ENCODE data around the gene PCDHGC4. TPM values are rescaled to one million over a fixed set of nuclear protein-coding genes. Genes with fewer than 3 reads are reported as not detected.

PCDHGC4 gene
- total RNA-seq, 1 experiment from 2014 or later: 4.3 TPM

DNA sequence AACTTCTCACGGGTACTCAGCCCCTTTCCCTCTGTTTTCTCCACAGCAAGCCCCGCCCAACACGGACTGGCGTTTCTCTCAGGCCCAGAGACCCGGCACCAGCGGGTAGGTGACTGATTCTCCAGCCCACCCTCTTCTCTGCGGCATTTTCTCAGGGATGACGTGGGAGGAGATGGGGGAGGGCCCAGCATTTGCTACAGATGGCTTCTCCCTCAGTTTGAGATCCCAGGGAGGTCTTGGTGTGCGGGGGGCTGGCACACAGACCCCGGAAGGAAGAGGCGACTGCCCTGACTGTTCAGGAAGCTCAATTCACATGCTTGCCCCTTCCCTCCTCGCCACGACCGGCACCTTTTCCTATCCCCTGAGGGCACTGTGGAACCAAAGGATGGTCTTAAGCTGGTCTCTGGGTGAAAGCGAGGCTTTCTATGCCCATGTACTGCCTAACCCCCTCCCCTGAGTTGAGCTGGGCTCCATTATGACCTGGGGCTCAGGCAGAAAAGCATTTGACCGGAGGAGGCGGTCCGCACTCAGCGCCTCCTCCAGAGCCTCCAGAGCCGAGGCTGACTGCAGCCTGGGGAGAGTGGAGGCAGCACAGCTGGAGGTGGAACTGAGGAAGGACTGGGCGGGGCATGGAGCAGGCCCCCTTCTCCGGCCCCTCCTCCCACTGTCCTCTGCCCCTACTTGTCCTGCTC is 10.1 kb downstream of the PCDHGC4 start:
- Mint-ChIP-seq H3K4me1 (peaks cover 27 to 28% of the 10 kb centered on the region in 2 experiments), H3K4me3 (peak overlapping the region; percentile 41 to 71), H3K9me3 (no peaks in the 10 kb centered on the region), H3K27me3 (ENCODE audit: low read depth) (peaks cover 2% of the 10 kb centered on the region; the same call in 1 of the 2 replicates), H3K36me3 (ENCODE audit: insufficient read depth in 1 of 3, low read depth in 3 of 3) (peaks cover 8 to 18% (median 18%) of the 10 kb centered on the region in 3 experiments; a peak in 6 of 7 replicates), H3K27ac (peak overlapping the region; percentile 71 to 82 (median 82); a peak in 6 of 7 replicates)
- no peak overlapping the region for H2AFZ ChIP-seq (ENCODE audit: low read length)
- no peak overlapping the region for H4K91ac ChIP-seq (ENCODE audit: insufficient read length, low read depth, low read length)
- peaks cover 14% of the 10 kb centered on the region for H3K4me1 ChIP-seq (ENCODE audit: insufficient read depth, low read length)
- H3K14ac ChIP-seq (ENCODE audit: insufficient read depth, low read length): 0 out of 2 replicates have a peak overlapping the region, but pooled peaks have one; percentile 30
- H3K27me3 ChIP-seq (ENCODE audit: insufficient read depth, low read length): peaks cover 4% of the 10 kb centered on the region; the same call in 1 of the 2 replicates
- H3K79me1 ChIP-seq (ENCODE audit: insufficient read depth, low read depth, low read length, poor library complexity, severe bottlenecking): no peaks in the 10 kb centered on the region
- H4K5ac ChIP-seq (ENCODE audit: insufficient read length, low read depth, low read length): no peak overlapping the region
- no peaks in the 10 kb centered on the region for H3K9me3 ChIP-seq (ENCODE audit: control insufficient read depth, low read depth, low read length)
- no peak overlapping the region for H3T11ph ChIP-seq (ENCODE audit: low read length)
- H4K8ac ChIP-seq (replicated peaks; ENCODE audit: insufficient read length, low read depth, low read length): no peak overlapping the region
- no peak overlapping the region for H2BK12ac ChIP-seq (ENCODE audit: insufficient read length, low read depth, low read length)
- TF ChIP-seq, protein P1, sequence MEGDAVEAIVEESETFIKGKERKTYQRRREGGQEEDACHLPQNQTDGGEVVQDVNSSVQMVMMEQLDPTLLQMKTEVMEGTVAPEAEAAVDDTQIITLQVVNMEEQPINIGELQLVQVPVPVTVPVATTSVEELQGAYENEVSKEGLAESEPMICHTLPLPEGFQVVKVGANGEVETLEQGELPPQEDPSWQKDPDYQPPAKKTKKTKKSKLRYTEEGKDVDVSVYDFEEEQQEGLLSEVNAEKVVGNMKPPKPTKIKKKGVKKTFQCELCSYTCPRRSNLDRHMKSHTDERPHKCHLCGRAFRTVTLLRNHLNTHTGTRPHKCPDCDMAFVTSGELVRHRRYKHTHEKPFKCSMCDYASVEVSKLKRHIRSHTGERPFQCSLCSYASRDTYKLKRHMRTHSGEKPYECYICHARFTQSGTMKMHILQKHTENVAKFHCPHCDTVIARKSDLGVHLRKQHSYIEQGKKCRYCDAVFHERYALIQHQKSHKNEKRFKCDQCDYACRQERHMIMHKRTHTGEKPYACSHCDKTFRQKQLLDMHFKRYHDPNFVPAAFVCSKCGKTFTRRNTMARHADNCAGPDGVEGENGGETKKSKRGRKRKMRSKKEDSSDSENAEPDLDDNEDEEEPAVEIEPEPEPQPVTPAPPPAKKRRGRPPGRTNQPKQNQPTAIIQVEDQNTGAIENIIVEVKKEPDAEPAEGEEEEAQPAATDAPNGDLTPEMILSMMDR (conservative IDR thresholded peaks at IDR 0.05): no peak
- H2BK15ac ChIP-seq (ENCODE audit: low read depth, low read length): no peak overlapping the region
- H3K18ac ChIP-seq (ENCODE audit: insufficient read length, low read depth, low read length): no peak overlapping the region
- H3K56ac ChIP-seq (ENCODE audit: insufficient read length, low read depth, low read length): no peak overlapping the region
- peaks cover 14% of the 10 kb centered on the region for H3K23me2 ChIP-seq (ENCODE audit: insufficient read length, low read depth, low read length, poor library complexity, severe bottlenecking)
- no peak overlapping the region for H3K9ac ChIP-seq (ENCODE audit: extremely low read depth, insufficient read length, low read length)
- H4K20me1 ChIP-seq (ENCODE audit: control insufficient read depth, insufficient read depth, insufficient read length): no peaks in the 10 kb centered on the region
- H2BK20ac ChIP-seq (ENCODE audit: low read depth, low read length, poor library complexity, severe bottlenecking): no peak overlapping the region
- peak overlapping the region; percentile 38 for H3K4me2 ChIP-seq (ENCODE audit: insufficient read depth, insufficient read length, low read length)
- no peak overlapping the region for H3K27ac ChIP-seq (ENCODE audit: insufficient read length, low read depth, low read length)
- DNase-seq: peak; percentile 75
- H2BK120ac ChIP-seq (ENCODE audit: low read depth, low read length, poor library complexity, severe bottlenecking): no peak overlapping the region
- H3K79me2 ChIP-seq (ENCODE audit: insufficient read depth, low read length): no peaks in the 10 kb centered on the region
- no peak overlapping the region for H3K23ac ChIP-seq (ENCODE audit: insufficient read length, low read depth, low read length)
- H2AK5ac ChIP-seq (ENCODE audit: insufficient read length, low read length): no peak overlapping the region
- no peak overlapping the region for H2BK5ac ChIP-seq (ENCODE audit: insufficient read length, low read length)
- H3K4ac ChIP-seq (ENCODE audit: low read depth, low read length): no peak overlapping the region
- no CpG with 5 or more reads among the region's 22 CpGs for WGBS (ENCODE audit: extremely low coverage, insufficient read length, low lambda C conversion rate)
